OCI-LY1 (cell line): ENCODE measurements around the gene ADAM22.
"Not testable (repeated sequence)": the region's sequence is repeated elsewhere in the genome, so short reads cannot be mapped to it uniquely, and the experiment has no call there.

Experiments used
- EZH2 ChIP-seq: fragments of 200-600 bp; sonication (generic), shearing (Covaris generic); IDR thresholded peaks from 2 replicates; pipeline ENCODE4 v1.8.0; 2017; ENCODE audit warnings: borderline replicate concordance, mixed run types, mild to moderate bottlenecking, antibody characterized with exemption, low read length, moderate library complexity, mixed read lengths
- TF ChIP-seq, protein P1 (sequence below): fragments of 200-600 bp; sonication (generic), shearing (Covaris generic); IDR thresholded peaks from 2 replicates; pipeline ENCODE4 v1.5.1; 2017; ENCODE audit warnings: mild to moderate bottlenecking, antibody characterized with exemption, low read length, moderate library complexity, mixed read lengths

GRCh38 chr7:88159741-88160140, 225.7 kb downstream of the ADAM22 start:
- TF ChIP-seq, protein P1, sequence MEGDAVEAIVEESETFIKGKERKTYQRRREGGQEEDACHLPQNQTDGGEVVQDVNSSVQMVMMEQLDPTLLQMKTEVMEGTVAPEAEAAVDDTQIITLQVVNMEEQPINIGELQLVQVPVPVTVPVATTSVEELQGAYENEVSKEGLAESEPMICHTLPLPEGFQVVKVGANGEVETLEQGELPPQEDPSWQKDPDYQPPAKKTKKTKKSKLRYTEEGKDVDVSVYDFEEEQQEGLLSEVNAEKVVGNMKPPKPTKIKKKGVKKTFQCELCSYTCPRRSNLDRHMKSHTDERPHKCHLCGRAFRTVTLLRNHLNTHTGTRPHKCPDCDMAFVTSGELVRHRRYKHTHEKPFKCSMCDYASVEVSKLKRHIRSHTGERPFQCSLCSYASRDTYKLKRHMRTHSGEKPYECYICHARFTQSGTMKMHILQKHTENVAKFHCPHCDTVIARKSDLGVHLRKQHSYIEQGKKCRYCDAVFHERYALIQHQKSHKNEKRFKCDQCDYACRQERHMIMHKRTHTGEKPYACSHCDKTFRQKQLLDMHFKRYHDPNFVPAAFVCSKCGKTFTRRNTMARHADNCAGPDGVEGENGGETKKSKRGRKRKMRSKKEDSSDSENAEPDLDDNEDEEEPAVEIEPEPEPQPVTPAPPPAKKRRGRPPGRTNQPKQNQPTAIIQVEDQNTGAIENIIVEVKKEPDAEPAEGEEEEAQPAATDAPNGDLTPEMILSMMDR, result not testable (repeated sequence)
- not testable (repeated sequence) for TF ChIP-seq EZH2
